Measurements from ENCODE around the gene ACVR2A. TPM values are rescaled to one million over a fixed set of nuclear protein-coding genes. Genes with fewer than 3 reads are reported as not detected.

ACVR2A gene
- total RNA-seq, 1 experiment from 2014 or later, result 13.4 TPM

- H2BK20ac ChIP-seq (ENCODE audit: low read depth, low read length, poor library complexity, severe bottlenecking), result no peak overlapping the region
- H3K4me2 ChIP-seq (ENCODE audit: insufficient read depth, insufficient read length, low read length), result no peak overlapping the region
- no peak overlapping the region for H2AFZ ChIP-seq (ENCODE audit: low read length)
- H2BK15ac ChIP-seq (ENCODE audit: low read depth, low read length), result no peak overlapping the region
- H4K8ac ChIP-seq (replicated peaks; ENCODE audit: insufficient read length, low read depth, low read length), result no peak overlapping the region
- WGBS (ENCODE audit: extremely low coverage, insufficient read length, low lambda C conversion rate), result no CpG with 5 or more reads among the region's 1 CpG
- no peak overlapping the region for H3K4ac ChIP-seq (ENCODE audit: low read depth, low read length)
- Mint-ChIP-seq H3K27me3 (ENCODE audit: low read depth) (no peaks in the 10 kb centered on the region), H3K4me1 (peaks cover under 1% of the 10 kb centered on the region in 2 experiments; a peak in 2 of 4 replicates), H3K9me3 (no peaks in the 10 kb centered on the region), H3K27ac (no peak overlapping the region), H3K36me3 (ENCODE audit: insufficient read depth in 1 of 3, low read depth in 3 of 3) (peaks cover 14 to 45% (median 44%) of the 10 kb centered on the region in 3 experiments; a peak in 5 of 7 replicates), H3K4me3 (no peak overlapping the region)
- TF ChIP-seq, protein P1, sequence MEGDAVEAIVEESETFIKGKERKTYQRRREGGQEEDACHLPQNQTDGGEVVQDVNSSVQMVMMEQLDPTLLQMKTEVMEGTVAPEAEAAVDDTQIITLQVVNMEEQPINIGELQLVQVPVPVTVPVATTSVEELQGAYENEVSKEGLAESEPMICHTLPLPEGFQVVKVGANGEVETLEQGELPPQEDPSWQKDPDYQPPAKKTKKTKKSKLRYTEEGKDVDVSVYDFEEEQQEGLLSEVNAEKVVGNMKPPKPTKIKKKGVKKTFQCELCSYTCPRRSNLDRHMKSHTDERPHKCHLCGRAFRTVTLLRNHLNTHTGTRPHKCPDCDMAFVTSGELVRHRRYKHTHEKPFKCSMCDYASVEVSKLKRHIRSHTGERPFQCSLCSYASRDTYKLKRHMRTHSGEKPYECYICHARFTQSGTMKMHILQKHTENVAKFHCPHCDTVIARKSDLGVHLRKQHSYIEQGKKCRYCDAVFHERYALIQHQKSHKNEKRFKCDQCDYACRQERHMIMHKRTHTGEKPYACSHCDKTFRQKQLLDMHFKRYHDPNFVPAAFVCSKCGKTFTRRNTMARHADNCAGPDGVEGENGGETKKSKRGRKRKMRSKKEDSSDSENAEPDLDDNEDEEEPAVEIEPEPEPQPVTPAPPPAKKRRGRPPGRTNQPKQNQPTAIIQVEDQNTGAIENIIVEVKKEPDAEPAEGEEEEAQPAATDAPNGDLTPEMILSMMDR (conservative IDR thresholded peaks at IDR 0.05), result no peak
- H3K4me1 ChIP-seq (ENCODE audit: insufficient read depth, low read length), result no peaks in the 10 kb centered on the region
- H3K18ac ChIP-seq (ENCODE audit: insufficient read length, low read depth, low read length), result no peak overlapping the region
- no peak overlapping the region for H3K23ac ChIP-seq (ENCODE audit: insufficient read length, low read depth, low read length)
- DNase-seq, result no peak
- H3K56ac ChIP-seq (ENCODE audit: insufficient read length, low read depth, low read length), result no peak overlapping the region
- no peaks in the 10 kb centered on the region for H3K27me3 ChIP-seq (ENCODE audit: insufficient read depth, low read length)
- H4K91ac ChIP-seq (ENCODE audit: insufficient read length, low read depth, low read length), result no peak overlapping the region
- H3K27ac ChIP-seq (ENCODE audit: insufficient read length, low read depth, low read length), result no peak overlapping the region
- H2AK5ac ChIP-seq (ENCODE audit: insufficient read length, low read length), result no peak overlapping the region
- H4K5ac ChIP-seq (ENCODE audit: insufficient read length, low read depth, low read length), result no peak overlapping the region
- H2BK5ac ChIP-seq (ENCODE audit: insufficient read length, low read length), result no peak overlapping the region
- no peaks in the 10 kb centered on the region for H3K23me2 ChIP-seq (ENCODE audit: insufficient read length, low read depth, low read length, poor library complexity, severe bottlenecking)
- no peaks in the 10 kb centered on the region for H3K79me2 ChIP-seq (ENCODE audit: insufficient read depth, low read length)
- no peaks in the 10 kb centered on the region for H3K79me1 ChIP-seq (ENCODE audit: insufficient read depth, low read depth, low read length, poor library complexity, severe bottlenecking)
- H3K9me3 ChIP-seq (ENCODE audit: control insufficient read depth, low read depth, low read length), result no peaks in the 10 kb centered on the region
- no peak overlapping the region for H2BK120ac ChIP-seq (ENCODE audit: low read depth, low read length, poor library complexity, severe bottlenecking)
- no peaks in the 10 kb centered on the region for H4K20me1 ChIP-seq (ENCODE audit: control insufficient read depth, insufficient read depth, insufficient read length)
- H3T11ph ChIP-seq (ENCODE audit: low read length), result no peak overlapping the region
- H3K14ac ChIP-seq (ENCODE audit: insufficient read depth, low read length), result no peak overlapping the region
- no peak overlapping the region for H3K9ac ChIP-seq (ENCODE audit: extremely low read depth, insufficient read length, low read length)
- no peak overlapping the region for H2BK12ac ChIP-seq (ENCODE audit: insufficient read length, low read depth, low read length)
Measured at GRCh38 chr2:147939313-147939712, 94.5 kb downstream of the ACVR2A start.

Data from H9 (cell line).